Middle frontal gyrus (tissue), 1 donor: ENCODE data around the gene CDK13.
"Not testable (repeated sequence)": the region's sequence is repeated elsewhere in the genome, so short reads cannot be mapped to it uniquely, and the experiment has no call there.

Experiments used
- DNase-seq: peaks from one replicate; pipeline ENCODE4 v3.0.0-alpha.2; 2015; ENCODE audit warnings: low spot score; ENCODE audit errors: extremely low spot score

Gene CDK13

DNA sequence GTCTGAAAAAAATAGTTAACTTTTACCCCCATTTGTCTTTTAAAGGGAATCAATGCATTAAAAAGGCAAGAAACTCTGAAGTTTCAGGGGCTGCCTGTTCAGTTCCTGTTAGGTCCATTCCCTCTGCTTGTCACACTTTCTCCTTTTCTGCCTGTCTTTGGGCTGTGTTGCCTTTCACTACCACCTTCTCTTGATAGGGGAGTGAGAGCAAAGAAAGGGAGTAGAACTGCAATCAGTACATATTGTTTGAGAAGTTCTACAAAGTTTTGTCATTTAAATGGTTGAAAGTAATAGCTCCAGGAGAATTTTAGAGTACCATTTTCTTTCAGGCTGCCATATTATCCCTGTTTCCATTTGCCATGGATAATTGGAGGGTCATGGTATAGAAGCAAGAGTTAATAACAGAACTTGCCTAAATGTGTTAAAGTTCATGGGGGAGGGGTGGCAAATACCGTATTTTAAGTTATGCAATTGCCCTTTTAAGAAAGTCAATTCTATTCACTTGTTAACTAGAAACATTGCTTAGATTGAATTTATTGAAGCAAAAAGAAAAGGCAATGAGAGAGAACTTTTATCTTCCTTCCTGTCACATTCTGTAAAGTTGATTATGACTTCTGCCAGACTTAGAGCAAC lies 145.8 kb downstream of the CDK13 start:
- no peak for DNase-seq

DNA sequence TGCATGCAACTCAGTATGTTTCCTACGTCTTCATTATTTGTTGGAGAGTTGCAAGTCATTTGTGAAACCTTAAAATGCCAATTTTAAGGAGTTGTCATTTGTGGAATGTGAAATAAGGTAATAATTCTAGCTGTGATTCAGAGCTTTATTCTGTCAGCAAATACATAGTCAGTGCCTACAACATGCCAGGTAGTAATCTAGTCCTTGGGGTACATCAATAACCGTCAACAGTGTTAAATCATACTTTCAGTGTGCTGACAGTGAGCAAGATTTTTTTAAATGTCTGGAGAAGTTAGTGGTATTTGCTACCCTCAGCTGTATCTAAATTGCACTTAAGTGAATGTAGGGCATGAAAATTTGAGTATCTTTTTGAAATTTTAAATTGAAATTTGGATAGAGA lies 147.7 kb downstream of the CDK13 start:
- DNase-seq, result no peak

DNA sequence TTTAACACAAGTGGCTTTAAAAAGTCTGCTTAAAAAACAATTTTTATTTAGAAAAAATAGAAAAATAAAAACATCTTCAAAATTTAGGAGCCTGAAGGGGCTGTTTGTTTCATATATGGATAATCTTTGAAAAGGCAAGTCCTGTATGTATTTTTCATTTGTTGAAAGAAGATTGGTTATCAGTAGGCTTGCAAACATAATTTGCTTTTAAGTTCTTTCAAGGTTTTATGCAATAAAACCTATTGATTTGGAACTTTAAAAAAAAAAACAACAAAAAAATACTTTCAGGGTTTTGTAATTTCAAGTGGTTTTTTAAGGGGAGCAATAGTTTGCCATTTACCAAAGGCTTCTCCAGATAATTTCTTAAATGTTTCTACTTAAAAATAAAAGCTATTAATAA lies 148.8 kb downstream of the CDK13 start:
- no peak for DNase-seq

- DNase-seq, result no peak
Observed at GRCh38 chr7:40099837-40100236, 149.8 kb downstream of the CDK13 start.

GRCh38 chr7:40101201-40101600 lies 151.1 kb downstream of the CDK13 start:
- no peak for DNase-seq

DNA sequence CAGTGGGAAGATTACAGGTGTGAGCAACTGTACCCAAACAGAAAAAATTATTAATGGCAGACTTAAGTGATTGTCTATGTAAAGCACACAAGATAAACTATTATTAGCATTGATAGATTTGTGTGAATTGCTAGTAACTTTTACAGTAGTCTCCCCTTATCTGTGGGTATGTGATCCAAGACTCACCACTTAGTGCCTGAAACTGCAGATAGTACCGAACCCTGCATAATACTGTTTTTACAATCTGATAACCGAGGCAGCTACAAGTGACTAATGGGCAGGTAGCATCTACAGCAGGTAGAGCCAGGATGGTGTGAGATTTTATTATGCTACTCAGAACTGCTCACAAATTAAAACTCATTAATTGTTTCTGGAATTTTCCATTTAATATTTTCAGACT lies 152.8 kb downstream of the CDK13 start:
- no peak for DNase-seq

- DNase-seq, result no peak
Observed at GRCh38 chr7:40105879-40106473, 155.9 kb downstream of the CDK13 start.

DNA sequence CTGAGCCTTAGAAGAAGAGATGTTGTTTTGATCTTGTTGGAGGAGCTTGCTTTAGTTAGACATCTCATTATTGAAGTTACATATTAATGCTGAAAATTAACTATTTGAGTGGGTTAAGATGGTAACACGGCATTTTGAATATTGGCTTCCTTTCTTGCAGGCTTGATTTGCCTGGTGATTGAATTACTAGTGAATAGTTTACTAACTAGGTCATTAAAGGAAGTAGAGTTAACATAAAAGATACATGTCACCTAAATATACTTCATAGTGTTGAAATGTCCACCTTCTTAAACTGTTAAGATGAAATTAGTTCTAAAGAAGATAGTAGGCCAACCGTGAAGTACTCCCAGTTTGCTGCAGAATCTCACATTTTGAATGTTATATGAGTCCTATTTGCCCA lies 165.9 kb downstream of the CDK13 start:
- DNase-seq, result no peak

DNA sequence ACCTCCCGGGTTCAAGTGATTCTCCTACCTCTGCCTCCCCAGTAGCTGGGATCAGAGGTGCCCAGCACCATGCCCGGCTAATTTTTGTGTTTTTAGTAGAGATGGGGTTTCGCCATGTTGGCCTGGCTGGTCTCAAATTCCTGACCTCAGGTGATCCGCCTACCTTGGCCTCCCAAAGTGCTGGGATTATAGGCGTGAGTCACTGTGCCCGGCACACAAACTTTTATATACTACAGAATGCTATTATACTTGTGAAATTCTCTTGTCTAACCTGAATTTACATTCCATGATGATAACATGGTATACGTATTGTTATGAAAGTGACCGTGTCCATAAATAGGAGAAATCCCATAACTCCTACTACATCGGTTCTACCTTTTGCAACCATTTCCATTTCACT lies 167.1 kb downstream of the CDK13 start:
- DNase-seq, result not testable (repeated sequence)

- DNase-seq, result not testable (repeated sequence)
Observed at GRCh38 chr7:40118201-40118600, 168.1 kb downstream of the CDK13 start.

- no peak for DNase-seq
Observed at GRCh38 chr7:40120020-40120419, 170.0 kb downstream of the CDK13 start.

DNA sequence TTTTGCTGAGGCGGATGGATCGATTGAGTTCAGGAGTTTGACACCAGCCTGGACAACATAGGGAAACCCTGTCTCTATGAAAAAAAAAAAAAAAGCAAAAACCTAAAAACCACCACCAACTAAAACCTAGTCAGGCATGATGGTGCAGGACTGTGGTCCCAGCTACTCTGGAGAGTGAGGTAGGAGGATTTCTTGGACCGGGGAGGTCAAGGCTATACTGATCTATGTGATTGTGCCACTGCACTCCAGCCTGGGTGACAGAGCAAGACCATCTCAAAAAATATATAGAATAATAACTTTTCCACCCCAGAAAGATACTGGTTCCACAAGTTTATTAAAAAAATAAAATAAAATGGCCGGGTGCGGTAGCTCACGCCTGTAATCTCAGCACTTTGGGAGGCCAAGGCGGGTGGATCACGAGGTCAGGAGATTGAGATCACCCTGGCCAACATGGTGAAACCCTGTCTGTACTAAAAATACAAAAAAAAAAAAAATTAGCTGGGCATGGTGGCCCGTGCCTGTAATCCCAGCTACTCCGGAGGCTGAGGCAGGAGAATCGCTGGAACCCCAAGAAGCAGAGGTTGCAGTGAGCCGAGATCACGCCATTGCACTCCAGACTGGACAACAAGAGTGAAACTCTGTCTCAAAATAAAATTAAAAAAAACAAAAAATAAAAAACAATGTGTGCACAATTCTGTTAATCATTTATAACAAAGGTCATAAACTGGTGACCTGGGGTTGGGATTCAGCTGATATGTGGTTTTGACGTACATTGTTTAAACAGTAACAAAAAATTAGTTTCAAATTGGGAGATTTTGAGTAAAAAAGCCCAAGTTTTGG lies 172.3 kb downstream of the CDK13 start:
- DNase-seq, result not testable (repeated sequence)

- DNase-seq, result no peak
Observed at GRCh38 chr7:40122940-40123254, 172.8 kb downstream of the CDK13 start.

GRCh38 chr7:40133561-40134427 lies 183.7 kb downstream of the CDK13 start:
- DNase-seq, result no peak

GRCh38 chr7:40134428-40135316 lies 184.6 kb downstream of the CDK13 start, which contains the start of the genes MPLKIP and SUGCT:
Gene MPLKIP (minus strand): TSS chr7:40134622. CDS start chr7:40134567, 55 bp downstream.
Gene SUGCT (plus strand): TSS chr7:40135005.
- peak; percentile 84 for DNase-seq

DNA sequence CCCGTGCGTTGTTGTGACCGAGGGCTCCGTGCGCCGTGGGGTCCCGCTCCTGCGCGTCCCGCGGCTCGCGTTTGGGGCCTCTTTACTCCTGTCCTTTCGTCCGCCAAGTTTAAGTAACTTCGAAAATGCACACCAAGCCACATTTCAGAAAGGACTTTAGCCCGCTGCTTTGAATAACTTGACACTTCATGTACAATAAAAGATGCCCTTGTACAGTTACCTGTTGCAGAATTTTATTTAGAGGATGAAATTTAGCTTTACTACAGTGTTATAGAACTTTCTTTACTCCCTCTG lies 185.2 kb downstream of the CDK13 start:
- no peak for DNase-seq

- DNase-seq, result no peak
Observed at GRCh38 chr7:40137563-40137962, 187.5 kb downstream of the CDK13 start.

DNA sequence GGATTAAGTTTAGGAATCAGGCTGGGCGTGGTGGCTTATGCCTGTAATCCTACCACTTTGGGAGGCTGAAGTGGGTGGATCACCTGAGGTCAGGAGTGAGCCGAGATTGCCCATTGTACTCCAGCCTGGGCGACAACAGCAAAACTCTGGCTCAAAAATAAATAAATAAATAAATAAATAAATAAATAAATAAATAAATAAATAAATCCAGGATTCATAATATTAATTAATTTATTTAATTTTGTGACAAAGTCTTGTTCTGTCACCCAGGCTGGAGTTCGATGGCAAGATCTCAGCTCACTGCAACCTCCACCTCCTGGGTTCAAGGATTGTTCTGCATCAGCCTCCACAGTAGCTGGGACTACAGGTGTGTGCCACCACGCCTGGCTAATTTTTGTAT lies 188.9 kb downstream of the CDK13 start:
- DNase-seq, result no peak

GRCh38 chr7:40139891-40140290 lies 189.8 kb downstream of the CDK13 start:
- DNase-seq, result not testable (repeated sequence)

GRCh38 chr7:40141916-40142315 lies 191.9 kb downstream of the CDK13 start:
- DNase-seq, result not testable (repeated sequence)
